AG09319 (cell line): ENCODE results near the gene COL6A3.
A peak's percentile ranks its signal among the peaks of the same experiment; 100 is the strongest.

Experiments
- DNase-seq: peaks from one replicate; pipeline ENCODE4 v3.0.0-alpha.2; 2010; ENCODE audit warnings: low read depth; ENCODE audit errors: extremely low read depth
- TF ChIP-seq, protein P1 (sequence below): IDR thresholded peaks from 2 replicates; pipeline ENCODE4 v1.5.1; 2011; ENCODE audit warnings: low read depth, mild to moderate bottlenecking, inconsistent platforms, low read length, moderate library complexity

Gene COL6A3

GRCh38 chr2:237425320-237425719, 11.4 kb upstream of the COL6A3 start:
- no peak for DNase-seq
- TF ChIP-seq, protein P1, sequence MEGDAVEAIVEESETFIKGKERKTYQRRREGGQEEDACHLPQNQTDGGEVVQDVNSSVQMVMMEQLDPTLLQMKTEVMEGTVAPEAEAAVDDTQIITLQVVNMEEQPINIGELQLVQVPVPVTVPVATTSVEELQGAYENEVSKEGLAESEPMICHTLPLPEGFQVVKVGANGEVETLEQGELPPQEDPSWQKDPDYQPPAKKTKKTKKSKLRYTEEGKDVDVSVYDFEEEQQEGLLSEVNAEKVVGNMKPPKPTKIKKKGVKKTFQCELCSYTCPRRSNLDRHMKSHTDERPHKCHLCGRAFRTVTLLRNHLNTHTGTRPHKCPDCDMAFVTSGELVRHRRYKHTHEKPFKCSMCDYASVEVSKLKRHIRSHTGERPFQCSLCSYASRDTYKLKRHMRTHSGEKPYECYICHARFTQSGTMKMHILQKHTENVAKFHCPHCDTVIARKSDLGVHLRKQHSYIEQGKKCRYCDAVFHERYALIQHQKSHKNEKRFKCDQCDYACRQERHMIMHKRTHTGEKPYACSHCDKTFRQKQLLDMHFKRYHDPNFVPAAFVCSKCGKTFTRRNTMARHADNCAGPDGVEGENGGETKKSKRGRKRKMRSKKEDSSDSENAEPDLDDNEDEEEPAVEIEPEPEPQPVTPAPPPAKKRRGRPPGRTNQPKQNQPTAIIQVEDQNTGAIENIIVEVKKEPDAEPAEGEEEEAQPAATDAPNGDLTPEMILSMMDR: no peak

DNA sequence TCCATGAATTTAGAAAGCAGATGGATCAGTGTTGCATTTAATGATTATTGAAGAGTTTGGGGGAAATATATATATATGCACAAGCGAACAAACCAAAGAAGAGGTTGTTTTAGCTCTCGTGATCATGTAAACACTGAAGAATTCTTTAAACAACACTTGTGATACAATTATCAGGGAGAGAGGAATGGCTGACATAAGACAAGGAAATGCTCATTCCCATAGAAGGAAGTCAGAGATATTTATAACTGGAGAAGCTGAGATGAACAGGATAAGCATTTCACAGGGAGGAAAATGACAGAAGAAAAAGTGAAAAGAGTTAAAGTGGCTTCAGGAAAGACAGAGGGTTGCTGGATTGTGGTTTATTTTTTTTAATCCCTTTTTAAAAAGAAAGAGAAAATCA, 10.6 kb upstream of the COL6A3 start:
- TF ChIP-seq, protein P1: no peak
- no peak for DNase-seq

DNA sequence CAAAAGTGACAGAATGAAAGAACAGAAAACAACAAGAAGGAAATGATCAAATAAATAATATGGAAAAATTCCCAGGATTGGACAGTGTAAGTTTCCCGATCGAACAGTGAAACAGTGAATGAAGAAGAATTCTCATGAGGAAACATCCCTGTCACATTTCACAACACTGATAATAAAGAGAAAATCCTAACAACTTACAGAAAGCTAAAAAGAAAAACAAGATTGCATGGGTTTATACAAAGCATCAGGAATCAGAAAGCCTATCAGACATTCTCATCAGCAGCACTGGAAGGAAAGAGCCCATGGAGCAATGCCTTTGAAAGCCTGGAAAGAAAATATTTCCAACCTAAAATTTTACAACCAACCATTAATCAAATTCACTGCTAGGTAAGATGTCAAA, 9.9 kb upstream of the COL6A3 start:
- TF ChIP-seq, protein P1: no peak
- no peak for DNase-seq

DNA sequence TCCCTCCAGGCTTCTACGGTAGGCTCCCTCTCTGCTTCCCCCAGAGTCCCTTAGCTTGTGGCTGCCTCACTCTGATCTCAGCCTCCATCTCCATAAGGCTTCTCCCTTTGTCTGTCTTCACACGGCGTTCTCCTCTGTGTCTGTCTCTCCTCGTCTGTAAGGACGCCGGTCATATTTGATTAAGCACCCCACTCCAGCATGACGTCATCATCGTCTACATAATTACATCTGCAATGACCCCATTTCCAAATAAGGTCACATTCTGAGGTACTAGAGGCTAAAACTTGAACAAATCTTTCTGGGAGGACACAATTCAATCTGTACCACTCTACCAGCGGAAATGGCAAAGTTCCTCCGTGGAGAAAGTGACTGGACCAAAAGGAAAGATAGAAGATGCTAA, 8.3 kb upstream of the COL6A3 start:
- DNase-seq: no peak
- TF ChIP-seq, protein P1: no peak

- TF ChIP-seq, protein P1: peak; percentile 94
- peak; percentile 62 for DNase-seq
Measured at GRCh38 chr2:237421542-237422116, 7.7 kb upstream of the COL6A3 start.

DNA sequence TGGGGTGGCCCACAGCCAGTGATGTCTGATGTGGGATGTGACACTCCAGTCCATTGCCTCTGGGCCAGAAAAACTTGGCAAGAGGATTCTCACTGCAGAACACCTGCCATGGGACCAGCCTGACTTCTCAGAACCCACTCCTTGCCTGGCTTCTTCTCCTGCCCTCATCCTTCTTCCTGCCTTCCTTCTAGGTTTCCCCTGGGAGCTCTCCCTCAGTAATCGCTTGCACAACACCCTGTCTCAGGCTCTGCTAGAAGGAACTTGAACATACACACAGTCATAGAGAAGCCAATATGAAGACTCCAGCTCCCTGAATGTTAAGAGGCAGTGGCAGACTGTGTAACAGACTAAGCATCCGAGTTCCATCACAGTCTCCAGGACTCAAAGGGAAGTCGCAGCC, 4.3 kb upstream of the COL6A3 start:
- DNase-seq: no peak
- TF ChIP-seq, protein P1: no peak

DNA sequence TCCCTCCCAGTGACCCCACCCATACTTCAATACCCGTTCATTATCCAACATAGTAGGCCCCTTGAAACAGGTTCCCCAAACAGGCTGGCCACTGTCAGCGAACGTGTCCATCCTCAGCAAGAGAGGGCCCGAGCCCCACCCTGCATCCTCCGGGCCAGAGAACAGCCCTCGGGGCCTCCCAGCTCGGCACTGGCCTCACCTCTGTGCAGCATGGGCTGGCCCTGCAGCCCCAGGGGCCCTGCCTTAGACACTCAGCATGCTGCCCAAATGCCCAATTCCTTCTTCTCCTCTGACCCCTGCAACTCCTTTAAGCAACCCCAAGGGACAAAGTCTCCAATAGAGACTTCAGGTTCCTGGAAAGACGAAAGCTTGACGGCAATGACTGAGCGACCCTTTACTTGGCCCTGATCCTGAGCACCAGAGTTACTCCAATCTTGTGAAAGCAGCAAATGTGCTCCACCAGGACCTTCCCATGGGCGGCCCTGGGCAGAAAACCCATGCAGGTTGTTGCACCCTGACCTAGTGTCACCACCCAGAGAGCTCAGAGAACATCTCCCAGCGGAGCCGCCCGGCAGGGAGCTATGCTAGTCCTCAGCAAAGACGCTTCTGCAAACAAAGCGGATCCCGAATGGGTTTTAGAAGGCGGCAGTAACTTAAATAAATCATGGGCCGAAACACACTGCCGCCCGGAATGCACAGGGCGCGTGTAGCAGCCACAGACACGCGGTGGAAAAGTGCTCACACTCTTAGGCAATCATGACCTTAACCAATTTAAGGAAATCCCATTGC, 782 bp downstream of the COL6A3 start:
- no peak for DNase-seq
- TF ChIP-seq, protein P1: no peak
